OCI-LY3 (cell line): ENCODE data around the gene HS6ST1.
A peak's percentile ranks its signal among the peaks of the same experiment; 100 is the strongest.

Experiments
- H2AFZ ChIP-seq: fragments of 200-600, 300-600 bp; shearing (Covaris generic); 2 replicates; pipeline ENCODE4 v1.6.0; 2014; ENCODE audit warnings: antibody characterized with exemption, low read depth, low read length
- H3K27ac ChIP-seq: fragments of 200-600, 300-600 bp; sonication (generic); 2 replicates; pipeline ENCODE4 v1.5.1; 2014; ENCODE audit warnings: mild to moderate bottlenecking, low read length, moderate library complexity, mixed read lengths
- H3K27me3 ChIP-seq: fragments of 200-600, 300-600 bp; sonication (generic); 2 replicates; pipeline ENCODE4 v1.6.1; 2014; ENCODE audit warnings: low read depth, low read length, mixed read lengths
- H3K36me3 ChIP-seq: fragments of 200-600, 300-600 bp; sonication (generic); replicated peaks from 2 replicates; pipeline ENCODE3; 2014; ENCODE audit warnings: low read depth, low read length, mixed read lengths
- H3K4me1 ChIP-seq: fragments of 300-600, 200-600 bp; sonication (generic); 2 replicates; pipeline ENCODE4 v1.6.1; 2014; ENCODE audit warnings: low read length, mixed read lengths
- H3K4me2 ChIP-seq: fragments of 200-600, 300-600 bp; sonication (generic); 2 replicates; pipeline ENCODE4 v1.6.1; 2014; ENCODE audit warnings: low read length, mixed read lengths
- H3K4me3 ChIP-seq: fragments of 300-600, 200-600 bp; sonication (generic); 2 replicates; pipeline ENCODE4 v1.5.1; 2014; ENCODE audit warnings: antibody characterized with exemption, mild to moderate bottlenecking, low read length, moderate library complexity
- H3K79me2 ChIP-seq: fragments of 300-600, 200-600 bp; shearing (Covaris generic); 2 replicates; pipeline ENCODE4 v1.6.1; 2014; ENCODE audit warnings: mild to moderate bottlenecking, low read length, mixed read lengths
- H3K9ac ChIP-seq: fragments of 300-600, 200-600 bp; shearing (Covaris generic); 2 replicates; pipeline ENCODE4 v1.6.0; 2014; ENCODE audit warnings: mild to moderate bottlenecking, low read length, moderate library complexity
- H3K9me3 ChIP-seq: fragments of 200-600, 300-600 bp; shearing (Covaris generic); 2 replicates; pipeline ENCODE4 v1.6.1; 2014; ENCODE audit warnings: low read length, mixed read lengths; ENCODE audit not compliant: insufficient read depth
- H4K20me1 ChIP-seq: fragments of 200-600, 300-600 bp; sonication (generic); 2 replicates; pipeline ENCODE4 v1.6.1; 2016; ENCODE audit warnings: low read length, mixed read lengths; ENCODE audit not compliant: insufficient read depth
- CTCF ChIP-seq: fragments of 200-600, 300-600 bp; sonication (generic); IDR thresholded peaks from 2 replicates; pipeline ENCODE4 v1.5.1; 2014; ENCODE audit warnings: antibody characterized with exemption, low read length, low read depth
- EZH2phosphoT487 ChIP-seq: fragments of 200-600 bp; shearing (Covaris generic); IDR thresholded peaks from 2 replicates; pipeline ENCODE4 v1.6.1; 2018; ENCODE audit warnings: antibody characterized with exemption, mixed run types, low read depth

Gene HS6ST1

GRCh38 chr2:128316777-128317180 lies 1.9 kb downstream of the HS6ST1 start:
- Histone ChIP-seq H3K9ac (peak overlapping the region; percentile 6; the same call in 1 of the 2 replicates), H3K27me3 (peaks cover 4% of the 10 kb centered on the region; the same call in 1 of the 2 replicates), H3K4me3 (peak overlapping the region; percentile 98), H3K4me2 (peak overlapping the region; percentile 99), H2AFZ (no peak overlapping the region), H3K4me1 (peaks cover 12% of the 10 kb centered on the region), H4K20me1 (peaks cover 64% of the 10 kb centered on the region), H3K79me2 (peaks cover 60% of the 10 kb centered on the region), H3K36me3 (peaks cover 14% of the 10 kb centered on the region), H3K9me3 (no peaks in the 10 kb centered on the region), H3K27ac (no peak overlapping the region)
- TF ChIP-seq EZH2phosphoT487 = no peak

GRCh38 chr2:128315829-128316776 lies 2.6 kb downstream of the HS6ST1 start:
- H3K27ac ChIP-seq = no peak overlapping the region

GRCh38 chr2:128315122-128315828 lies 3.4 kb downstream of the HS6ST1 start:
- H3K9ac ChIP-seq = no peak overlapping the region
- peaks cover 76% of the 10 kb centered on the region for H4K20me1 ChIP-seq
- H3K4me1 ChIP-seq = peaks cover 9% of the 10 kb centered on the region
- H3K79me2 ChIP-seq = peaks cover 75% of the 10 kb centered on the region
- H3K4me2 ChIP-seq = no peak overlapping the region
- no peak overlapping the region for H3K4me3 ChIP-seq
- TF ChIP-seq CTCF (no peak), EZH2phosphoT487 (no peak)
- no peaks in the 10 kb centered on the region for H3K9me3 ChIP-seq
- peaks cover 14% of the 10 kb centered on the region for H3K36me3 ChIP-seq
- no peak overlapping the region for H2AFZ ChIP-seq
- no peak overlapping the region for H3K27ac ChIP-seq
- H3K27me3 ChIP-seq = peaks cover 3% of the 10 kb centered on the region; the same call in 1 of the 2 replicates

More at GRCh38 chr2:128315829-128316776, 2.6 kb downstream of the HS6ST1 start:
- TF ChIP-seq EZH2phosphoT487 (no peak), CTCF (no peak)
- Histone ChIP-seq H2AFZ (no peak overlapping the region), H3K4me3 (peak overlapping the region; percentile 98; the same call in 1 of the 2 replicates), H3K9ac (no peak overlapping the region), H3K4me1 (peaks cover 9% of the 10 kb centered on the region), H3K9me3 (no peaks in the 10 kb centered on the region), H4K20me1 (peaks cover 67% of the 10 kb centered on the region), H3K36me3 (peaks cover 14% of the 10 kb centered on the region), H3K79me2 (peaks cover 67% of the 10 kb centered on the region), H3K27me3 (peaks cover 4% of the 10 kb centered on the region; the same call in 1 of the 2 replicates), H3K4me2 (peak overlapping the region; percentile 99)

- H3K9ac ChIP-seq = no peak overlapping the region
- H3K36me3 ChIP-seq = peaks cover 14% of the 10 kb centered on the region
- peaks cover 83% of the 10 kb centered on the region for H3K79me2 ChIP-seq
- no peaks in the 10 kb centered on the region for H3K27me3 ChIP-seq
- H4K20me1 ChIP-seq = peaks cover 83% of the 10 kb centered on the region
- H3K4me3 ChIP-seq = no peak overlapping the region
- TF ChIP-seq CTCF (no peak), EZH2phosphoT487 (no peak)
- H3K4me2 ChIP-seq = no peak overlapping the region
- H2AFZ ChIP-seq = no peak overlapping the region
- no peaks in the 10 kb centered on the region for H3K9me3 ChIP-seq
- H3K4me1 ChIP-seq = peaks cover 9% of the 10 kb centered on the region
- no peak overlapping the region for H3K27ac ChIP-seq
Measured at GRCh38 chr2:128314348-128315121, 4.1 kb downstream of the HS6ST1 start.
